Neural crest cell (in vitro differentiated cells): ENCODE results near the gene SLAIN1. TPM values are rescaled to one million over a fixed set of nuclear protein-coding genes. Genes with fewer than 3 reads are reported as not detected.
A peak's percentile ranks its signal among the peaks of the same experiment; 100 is the strongest.

ENCODE experiments used
- DNase-seq: peaks from one replicate; pipeline ENCODE4 v3.0.0; 2021; ENCODE audit warnings: low read depth, mixed read lengths, low spot score
- H3K27ac Mint-ChIP-seq: one replicate; pipeline ENCODE4 v1.8.0; 2021; ENCODE audit warnings: mild to moderate bottlenecking, mixed read lengths; ENCODE audit not compliant: unreplicated experiment
- H3K27me3 Mint-ChIP-seq: 2 replicates; pipeline ENCODE4 v1.8.0; 2021; ENCODE audit warnings: low read depth, mild to moderate bottlenecking, mixed read lengths
- H3K36me3 Mint-ChIP-seq: 2 replicates; pipeline ENCODE4 v1.8.0; 2021; ENCODE audit warnings: low read depth, mild to moderate bottlenecking, mixed read lengths
- H3K4me1 Mint-ChIP-seq: 2 replicates; pipeline ENCODE4 v1.8.0; 2021; ENCODE audit warnings: mixed read lengths
- H3K4me3 Mint-ChIP-seq: one replicate; pipeline ENCODE4 v1.8.0; 2021; ENCODE audit warnings: mild to moderate bottlenecking, mixed read lengths
- H3K9me3 Mint-ChIP-seq: 2 replicates; pipeline ENCODE4 v1.8.0; 2021; ENCODE audit warnings: mixed read lengths
- CTCF ChIP-seq: fragments of 200-600 bp; sonication (generic); conservative IDR thresholded peaks from 2 replicates; pipeline ENCODE4 v1.5.0; 2021; ENCODE audit warnings: antibody characterized with exemption, mild to moderate bottlenecking
- total RNA-seq: library from RNA; stranded (reverse); gene quantifications from 2 replicates; pipeline ENCODE4 v1.2.1, GENCODE V29; 2021

SLAIN1 gene
- total RNA-seq, 1 donor from 2014 or later = 38.7 TPM

- no peak overlapping the region for H3K4me3 Mint-ChIP-seq
- H3K27ac Mint-ChIP-seq = no peak overlapping the region
These were observed 4.0 kb upstream of the SLAIN1 start for GRCh38 chr13:77693449-77693940.

GRCh38 chr13:77696006-77696878 is 1.2 kb upstream of the SLAIN1 start:
- Mint-ChIP-seq H3K9me3 (no peaks in the 10 kb centered on the region), H3K27me3 (peaks cover 22% of the 10 kb centered on the region), H3K36me3 (no peaks in the 10 kb centered on the region), H3K27ac (no peak overlapping the region), H3K4me1 (peaks cover 59% of the 10 kb centered on the region), H3K4me3 (peak overlapping the region; percentile 87)
- no peak for TF ChIP-seq CTCF
- DNase-seq = no peak

More at GRCh38 chr13:77693449-77693940, 4.0 kb upstream of the SLAIN1 start:
- H3K4me1 Mint-ChIP-seq = peaks cover 36% of the 10 kb centered on the region
- H3K9me3 Mint-ChIP-seq = no peaks in the 10 kb centered on the region
- peaks cover 18% of the 10 kb centered on the region for H3K27me3 Mint-ChIP-seq
- no peak for TF ChIP-seq CTCF
- no peak for DNase-seq
- no peaks in the 10 kb centered on the region for H3K36me3 Mint-ChIP-seq

- Mint-ChIP-seq H3K4me3 (peak overlapping the region; percentile 87), H3K36me3 (no peaks in the 10 kb centered on the region), H3K27ac (peak overlapping the region; percentile 50), H3K27me3 (peaks cover 22% of the 10 kb centered on the region), H3K9me3 (no peaks in the 10 kb centered on the region), H3K4me1 (peaks cover 59% of the 10 kb centered on the region)
- no peak for DNase-seq
- no peak for TF ChIP-seq CTCF
These were observed 639 bp upstream of the SLAIN1 start for GRCh38 chr13:77696879-77697216.

DNA sequence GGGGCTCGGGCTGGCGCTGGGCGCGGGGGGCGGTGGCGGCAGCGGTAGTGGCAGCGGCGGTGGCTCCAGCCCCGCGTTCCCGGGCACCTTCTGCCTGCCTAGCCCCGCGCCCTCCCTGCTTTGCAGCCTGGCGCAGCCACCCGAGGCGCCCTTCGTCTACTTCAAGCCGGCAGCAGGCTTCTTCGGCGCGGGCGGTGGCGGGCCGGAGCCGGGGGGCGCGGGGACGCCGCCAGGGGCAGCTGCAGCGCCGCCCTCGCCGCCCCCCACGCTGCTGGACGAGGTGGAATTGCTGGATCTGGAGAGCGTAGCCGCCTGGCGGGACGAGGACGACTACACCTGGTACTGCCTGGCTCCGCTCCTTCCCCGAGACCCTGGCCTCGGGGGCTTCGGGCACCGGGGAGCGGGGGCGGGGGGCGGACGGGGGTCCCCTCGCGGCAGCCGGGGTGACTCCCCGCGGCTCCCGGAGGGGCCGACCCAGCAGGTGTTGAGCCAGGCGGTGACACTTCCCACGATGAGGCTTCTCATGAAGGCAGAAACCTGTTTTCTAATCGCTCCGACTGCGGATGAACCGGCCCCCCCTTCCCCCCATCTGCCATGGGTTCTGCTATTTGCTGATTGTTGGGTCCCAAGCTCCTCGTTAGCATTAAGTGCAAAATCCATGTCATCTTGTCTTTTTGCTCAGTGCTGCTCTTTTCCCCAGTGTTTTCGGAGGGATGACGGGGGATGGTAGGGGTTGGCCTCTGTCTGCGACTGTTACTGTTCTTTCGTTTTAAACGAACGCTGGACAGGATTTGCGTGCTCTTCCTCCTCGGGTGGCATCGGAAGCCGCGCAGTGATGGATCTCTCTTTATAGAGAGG is 943 bp downstream of the SLAIN1 start:
- peak; percentile 32 for DNase-seq
- peaks cover 48% of the 10 kb centered on the region for H3K4me1 Mint-ChIP-seq
- H3K36me3 Mint-ChIP-seq = no peaks in the 10 kb centered on the region
- H3K27ac Mint-ChIP-seq = peak overlapping the region; percentile 58
- peak overlapping the region; percentile 96 for H3K4me3 Mint-ChIP-seq
- peaks cover 22% of the 10 kb centered on the region for H3K27me3 Mint-ChIP-seq
- H3K9me3 Mint-ChIP-seq = peaks cover 3% of the 10 kb centered on the region
- peak; percentile 29 for TF ChIP-seq CTCF

DNA sequence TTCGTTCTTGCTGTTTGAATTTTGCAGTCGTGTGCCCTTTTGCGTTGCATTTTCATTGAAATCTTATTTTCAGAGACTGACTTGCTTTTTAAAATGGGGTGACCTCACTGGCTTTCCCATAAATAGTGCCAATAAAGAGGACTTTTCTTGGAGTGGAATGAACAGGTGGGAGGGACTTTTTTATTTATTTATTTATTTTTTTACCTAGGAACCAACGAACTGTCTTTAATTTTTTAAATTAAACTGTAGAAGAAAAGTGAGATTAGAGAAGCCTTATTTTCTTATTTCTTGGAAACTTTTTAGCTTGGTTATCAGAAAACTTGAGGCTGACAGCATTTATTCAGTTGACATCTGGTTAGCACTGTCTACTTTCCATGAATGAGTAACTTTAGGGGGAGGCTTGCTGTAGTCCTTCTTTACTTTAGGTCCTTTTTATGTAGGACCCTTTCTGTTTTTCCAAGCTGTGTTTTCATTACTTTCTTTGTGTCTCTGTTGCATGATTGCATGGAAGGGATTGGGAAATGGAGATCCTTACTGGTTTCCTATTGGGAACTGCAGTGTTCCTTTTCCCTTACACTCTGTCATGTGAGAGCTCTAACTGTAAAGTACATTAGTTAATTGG is 1.7 kb downstream of the SLAIN1 start:
- TF ChIP-seq CTCF = no peak
- peak overlapping the region; percentile 96 for H3K4me3 Mint-ChIP-seq
- H3K27me3 Mint-ChIP-seq = peaks cover 22% of the 10 kb centered on the region
- H3K36me3 Mint-ChIP-seq = no peaks in the 10 kb centered on the region
- H3K9me3 Mint-ChIP-seq = peaks cover 3% of the 10 kb centered on the region
- DNase-seq = no peak
- peak overlapping the region; percentile 58 for H3K27ac Mint-ChIP-seq
- H3K4me1 Mint-ChIP-seq = peaks cover 43% of the 10 kb centered on the region
